Erythroblast (primary cell): ENCODE measurements around the gene USF3.

ENCODE experiments used
- DNase-seq, 2 experiments: peaks; one replicate each; lab custom pipeline; 2025; lab: John Stamatoyannopoulos, UW
- GATA1 ChIP-seq: IDR thresholded peaks from 2 replicates; pipeline ENCODE4 v1.6.1; 2011; ENCODE audit warnings: low read depth, mild to moderate bottlenecking, control low read depth, low read length, moderate library complexity
- POLR2A ChIP-seq: IDR thresholded peaks from 2 replicates; pipeline ENCODE4 v1.6.1; 2011; ENCODE audit warnings: mild to moderate bottlenecking, low read length

Gene USF3

DNA sequence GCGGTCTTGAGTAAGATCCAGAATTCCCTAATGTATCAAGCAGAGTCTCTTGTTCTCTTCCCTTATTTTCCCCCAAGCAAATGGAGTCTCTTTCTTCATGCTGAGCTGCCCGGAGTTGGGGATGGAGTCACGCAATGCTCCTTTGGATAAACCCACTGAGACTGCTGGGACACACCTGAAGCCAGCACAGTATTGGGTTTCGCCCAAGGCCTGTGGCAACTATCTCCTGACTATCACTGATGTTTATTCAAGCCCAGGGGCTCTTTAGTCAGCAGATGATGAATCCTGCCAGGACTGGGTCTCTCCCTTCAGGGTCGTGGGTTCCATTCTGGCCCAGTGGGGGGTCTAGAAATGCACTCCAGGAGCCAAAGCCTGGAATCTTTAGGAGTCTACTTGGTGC, 11.3 kb downstream of the USF3 start:
- no peak for DNase-seq
- no peak for TF ChIP-seq GATA1
- no peak for TF ChIP-seq POLR2A

DNA sequence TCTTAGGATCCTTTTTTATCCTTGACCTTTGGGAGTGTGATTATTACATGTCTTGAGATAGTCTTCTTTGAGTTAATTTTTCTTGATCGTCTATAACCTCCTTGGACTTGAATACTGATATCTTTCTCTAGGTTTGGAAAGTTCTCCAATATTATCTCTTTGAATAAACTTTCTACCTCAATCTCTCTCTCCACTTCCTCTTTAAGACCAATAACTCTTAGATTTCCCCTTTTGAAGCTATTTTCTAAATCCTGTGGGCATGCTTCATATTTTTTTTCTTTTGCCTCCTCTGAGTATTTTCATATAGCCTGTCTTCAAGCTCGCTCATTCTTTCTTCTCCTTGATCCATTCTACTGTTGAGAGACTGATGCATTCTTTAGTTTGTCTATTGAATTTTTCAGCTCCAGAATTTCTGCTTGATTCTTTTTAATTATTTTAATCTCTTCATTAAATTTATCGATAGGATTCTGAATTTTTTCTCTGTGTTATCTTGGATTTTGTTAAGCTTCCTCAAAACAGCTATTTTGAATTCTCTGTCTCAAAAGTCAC, 12.1 kb downstream of the USF3 start:
- TF ChIP-seq POLR2A (no peak), GATA1 (no peak)
- no peak for DNase-seq

DNA sequence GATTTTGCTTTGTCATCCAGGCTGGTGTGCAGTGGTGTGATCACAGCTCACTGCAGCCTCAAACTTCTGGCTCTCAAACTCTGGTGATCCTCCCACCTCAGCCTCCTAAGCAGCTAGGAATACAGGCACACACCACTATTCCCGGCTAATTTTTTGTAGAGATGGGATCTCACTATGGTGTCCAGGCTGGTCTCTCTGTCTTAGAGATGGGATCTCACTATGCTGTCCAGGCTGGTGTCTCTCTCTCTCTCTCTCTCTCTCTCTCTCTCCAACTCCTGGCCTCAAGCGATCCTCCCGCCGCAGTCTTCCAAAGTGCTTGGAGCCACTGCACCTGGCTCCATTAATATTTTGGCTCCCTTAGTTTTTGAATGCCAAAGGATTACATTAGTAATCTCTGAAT, 17.7 kb downstream of the USF3 start:
- no peak for DNase-seq
- TF ChIP-seq GATA1 (no peak), POLR2A (no peak)

DNA sequence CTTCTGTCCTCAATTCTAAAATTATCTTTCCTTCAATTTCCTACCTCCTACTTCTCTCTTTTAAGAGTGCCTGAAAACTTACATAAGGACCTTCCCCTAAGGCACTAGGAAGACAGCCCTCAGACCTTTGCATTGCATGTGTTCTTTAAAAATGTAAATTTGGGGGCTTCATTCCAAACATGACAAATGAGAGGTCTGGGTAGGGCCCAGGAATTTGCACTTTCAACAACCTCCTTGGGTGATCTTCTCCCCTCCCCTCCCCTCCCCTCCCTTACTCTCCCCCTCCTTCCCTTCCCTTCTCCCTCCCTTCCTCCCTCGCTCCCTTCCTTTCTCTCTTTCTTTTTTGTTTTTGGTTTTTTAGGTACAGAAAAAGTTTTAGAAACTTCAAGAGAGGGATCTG, 18.7 kb downstream of the USF3 start:
- DNase-seq: no peak
- TF ChIP-seq GATA1 (no peak), POLR2A (no peak)

DNA sequence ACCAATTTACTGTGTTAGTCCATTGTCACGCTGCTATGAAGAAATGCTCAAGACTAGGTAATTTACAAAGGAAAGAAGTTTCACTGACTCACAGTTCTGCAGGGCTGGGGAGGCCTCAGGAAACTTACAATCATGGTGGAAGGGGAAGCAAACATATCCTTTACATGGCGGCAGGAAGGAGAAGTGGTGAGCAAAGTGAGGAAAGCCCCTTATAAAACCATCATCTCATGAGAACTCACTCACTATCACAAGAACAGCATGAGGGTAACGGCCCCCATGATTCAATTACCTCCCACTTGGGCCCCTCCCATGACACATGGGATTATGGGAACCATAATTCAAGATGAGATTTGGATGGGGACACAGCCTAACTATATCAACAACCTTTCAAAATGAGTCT, 20.2 kb downstream of the USF3 start:
- TF ChIP-seq GATA1 (no peak), POLR2A (no peak)
- no peak for DNase-seq

DNA sequence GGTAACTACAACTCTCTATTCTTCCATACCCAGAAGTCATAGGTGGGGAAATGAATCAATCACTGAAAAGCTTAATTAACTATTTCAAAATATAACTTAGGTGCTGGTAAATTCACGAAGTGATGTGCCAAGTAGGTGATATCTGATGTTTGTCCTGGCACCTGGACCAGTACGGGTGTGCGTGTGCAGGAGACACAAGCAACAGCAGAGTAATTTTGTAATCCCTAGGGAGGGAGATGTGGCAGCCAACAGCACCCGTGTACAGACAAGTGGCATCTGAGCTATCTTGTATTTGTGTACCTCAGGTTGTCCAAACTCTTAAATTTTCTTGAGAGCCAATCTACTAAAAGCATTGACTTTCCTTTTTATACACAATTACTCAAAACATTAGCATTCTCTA, 22.8 kb downstream of the USF3 start:
- DNase-seq: no peak
- TF ChIP-seq GATA1: no peak
- no peak for TF ChIP-seq POLR2A

DNA sequence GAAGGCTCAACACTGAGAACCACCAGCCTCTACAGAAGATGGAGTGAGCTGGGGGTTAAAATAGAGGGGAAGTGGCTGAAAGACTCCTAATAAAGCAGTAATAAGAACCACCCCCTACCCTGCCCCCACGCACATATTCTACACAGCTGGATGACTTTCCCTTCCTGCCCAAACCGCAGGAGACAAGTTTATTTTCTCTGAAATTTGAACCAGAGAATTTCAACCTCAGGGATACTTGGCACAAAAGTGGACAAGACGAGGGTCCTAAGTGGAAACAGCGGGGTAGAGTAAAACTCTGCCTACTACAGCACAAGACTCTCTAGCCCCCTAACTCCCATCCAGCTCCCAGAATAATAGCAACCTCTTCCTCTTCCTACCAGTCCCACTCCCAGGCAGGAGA, 28.4 kb downstream of the USF3 start:
- DNase-seq: no peak
- TF ChIP-seq POLR2A (no peak), GATA1 (no peak)

DNA sequence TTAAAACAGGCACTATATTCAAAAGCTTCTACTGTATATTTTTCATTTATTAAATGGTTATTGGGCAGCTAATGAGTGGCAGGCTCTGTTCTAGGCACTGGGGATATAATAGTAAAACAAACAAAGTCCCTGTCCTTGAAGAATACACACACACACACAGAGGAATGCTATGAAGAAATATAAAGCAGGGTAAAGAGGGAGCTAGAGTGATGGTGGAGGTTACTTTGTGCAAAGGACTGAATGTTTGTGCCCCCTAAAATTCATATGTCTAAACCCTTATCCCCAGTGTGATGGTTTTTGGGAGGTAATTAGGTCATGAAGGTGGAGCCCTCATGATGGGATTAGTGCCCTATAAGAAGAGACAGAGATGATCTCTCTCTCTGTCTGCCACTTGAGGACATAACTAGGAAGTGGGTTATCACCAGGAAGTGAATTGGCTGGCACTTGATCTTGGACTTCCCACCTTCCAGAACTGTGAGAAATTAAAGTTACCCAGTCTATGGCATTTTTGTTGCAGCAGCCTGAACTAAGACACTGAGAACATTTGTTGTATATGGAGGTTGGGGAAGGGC, 31.8 kb downstream of the USF3 start:
- TF ChIP-seq POLR2A (no peak), GATA1 (no peak)
- DNase-seq: no peak

DNA sequence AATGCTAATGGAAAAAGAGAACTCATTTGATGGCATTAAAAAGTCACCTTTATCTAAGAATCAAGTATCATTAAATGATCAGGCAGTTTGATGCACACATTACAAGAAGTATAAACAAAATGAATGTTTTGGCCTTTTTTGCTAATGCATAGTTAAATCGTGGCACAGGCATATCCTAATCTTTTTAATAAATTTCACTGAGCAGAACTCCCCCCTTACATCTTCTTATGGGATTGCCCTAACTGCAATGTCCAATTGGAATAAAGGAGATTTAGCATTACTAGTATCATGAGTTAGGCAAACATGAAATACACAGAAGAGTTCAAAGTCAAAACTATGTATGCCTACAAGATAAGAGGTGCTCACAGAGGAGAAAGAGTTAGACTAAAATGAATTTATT, 32.7 kb downstream of the USF3 start:
- DNase-seq: no peak
- TF ChIP-seq POLR2A (no peak), GATA1 (no peak)

DNA sequence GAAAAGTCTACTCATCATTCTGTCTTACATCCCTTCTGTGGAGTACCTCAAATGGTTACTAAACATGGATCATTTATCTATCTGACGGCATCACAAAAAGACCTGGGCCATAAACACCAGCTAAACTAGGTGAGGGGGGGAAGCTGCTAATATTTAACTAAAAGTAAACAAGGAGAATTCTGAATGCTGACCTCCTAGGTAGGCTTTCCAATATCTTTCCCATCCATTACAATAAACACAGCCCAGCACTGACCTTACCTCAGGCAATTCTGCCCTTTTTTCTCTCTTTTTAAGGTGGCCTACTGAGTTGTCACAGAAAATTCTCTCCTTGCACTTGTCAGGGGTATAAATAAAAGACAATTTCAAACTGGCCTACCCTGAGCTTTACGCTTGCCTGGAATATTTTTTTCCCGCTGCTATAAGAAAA, 33.1 kb downstream of the USF3 start:
- no peak for DNase-seq
- no peak for TF ChIP-seq POLR2A
- no peak for TF ChIP-seq GATA1

DNA sequence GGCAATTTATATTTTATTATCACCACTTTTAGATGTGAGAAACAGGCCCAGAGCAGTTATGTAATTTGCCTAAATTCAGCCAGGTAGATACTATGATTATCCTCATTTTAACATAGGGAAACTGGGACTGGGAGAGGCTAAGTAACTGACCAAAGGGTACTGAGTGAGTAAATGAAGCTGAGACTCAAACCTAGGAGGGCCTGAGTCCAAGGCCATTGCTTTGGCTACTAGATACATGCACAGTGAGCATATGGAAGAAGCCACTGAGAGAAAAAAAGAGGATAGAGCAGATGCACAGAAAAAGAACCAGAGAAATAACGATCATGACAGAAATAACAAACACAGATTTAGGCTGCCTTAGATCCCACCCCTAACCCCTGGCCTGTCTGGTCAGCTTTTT, 33.6 kb downstream of the USF3 start:
- TF ChIP-seq POLR2A (no peak), GATA1 (no peak)
- no peak for DNase-seq

DNA sequence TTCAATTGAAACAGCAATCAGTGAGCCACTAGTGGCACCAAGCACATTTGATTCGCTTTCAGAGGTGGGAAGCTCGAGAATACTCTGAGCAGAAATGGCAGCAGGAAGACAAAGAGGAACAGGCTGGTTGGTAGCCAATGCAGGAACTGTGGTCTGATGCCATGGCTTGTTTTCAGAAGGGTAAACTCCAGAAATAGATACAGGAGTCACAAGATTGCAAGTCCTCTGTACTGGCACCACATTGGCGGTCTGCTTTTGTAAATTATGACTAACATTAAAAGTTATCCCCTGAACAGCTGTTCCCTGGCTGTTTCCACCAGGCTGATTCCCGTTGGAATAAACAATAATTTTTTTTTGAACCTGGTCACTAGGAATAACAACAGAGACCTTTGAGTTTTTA, 35.5 kb downstream of the USF3 start:
- DNase-seq: no peak
- no peak for TF ChIP-seq GATA1
- no peak for TF ChIP-seq POLR2A

DNA sequence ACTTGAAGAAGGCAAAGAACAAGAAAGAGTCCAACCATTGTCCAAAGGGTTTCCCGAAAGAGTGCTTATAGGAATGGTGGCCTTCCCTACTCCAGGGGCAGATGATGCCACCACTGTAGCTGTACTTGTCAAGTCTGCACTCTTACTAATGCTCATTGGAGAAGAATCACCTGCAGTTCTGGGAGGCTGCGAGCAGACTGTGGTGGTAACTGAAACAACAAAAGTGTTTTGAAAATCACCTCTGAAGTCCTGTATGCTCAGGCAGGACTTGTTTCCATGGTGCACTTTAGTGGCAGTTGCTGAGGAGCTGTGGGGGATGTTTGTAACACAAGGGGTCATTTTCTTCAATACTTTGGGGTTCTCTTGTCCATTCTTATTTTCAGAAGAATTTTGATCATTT, 36.0 kb downstream of the USF3 start:
- no peak for TF ChIP-seq POLR2A
- TF ChIP-seq GATA1: no peak
- no peak for DNase-seq

DNA sequence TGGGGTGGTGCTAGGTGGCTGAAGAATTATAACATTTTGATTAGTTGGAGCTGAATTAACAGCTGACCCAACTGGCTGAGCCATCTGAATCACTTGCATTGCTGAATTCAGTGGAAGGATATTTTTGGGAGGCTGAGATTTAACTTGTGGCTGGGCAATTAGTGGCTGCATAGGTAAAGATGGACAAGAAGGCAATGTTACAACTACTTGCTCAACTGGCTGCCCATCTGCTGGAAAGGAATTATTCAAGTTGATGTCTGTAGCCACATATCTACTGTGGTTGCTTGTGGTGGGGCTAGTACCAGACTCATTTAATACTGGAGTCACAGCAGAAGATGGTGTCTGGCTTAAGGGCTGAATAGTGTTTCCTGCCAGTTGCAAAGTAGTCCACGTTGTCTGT, 36.4 kb downstream of the USF3 start:
- no peak for DNase-seq
- TF ChIP-seq GATA1: no peak
- no peak for TF ChIP-seq POLR2A

DNA sequence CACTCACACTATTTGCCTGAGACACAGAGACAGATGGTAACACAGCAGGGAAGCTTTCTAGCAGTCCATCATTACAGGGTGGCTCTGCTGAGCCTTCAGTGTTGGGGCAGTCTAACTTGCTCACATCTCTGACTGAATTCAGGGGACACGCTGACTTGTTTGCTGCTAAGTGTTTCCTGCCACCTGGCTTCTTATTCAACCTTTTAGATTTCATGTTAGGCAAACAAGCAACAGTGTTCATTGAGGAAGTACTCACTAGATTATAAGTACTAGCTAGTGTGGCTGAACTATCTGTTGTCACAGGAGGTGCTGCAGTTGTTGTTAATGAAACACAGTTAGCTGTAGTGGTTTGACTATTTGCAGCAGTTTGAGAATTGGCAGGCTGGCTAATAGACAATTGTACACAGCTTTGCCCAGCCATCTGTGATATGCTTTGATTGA, 37.3 kb downstream of the USF3 start:
- DNase-seq: no peak

More for the DNA sequence above, 37.3 kb downstream of the USF3 start:
- TF ChIP-seq POLR2A: no peak
